ENCODE data around the gene SLAMF7. TPM values are rescaled to one million over a fixed set of nuclear protein-coding genes. Genes with fewer than 3 reads are reported as not detected.
"Not testable (repeated sequence)": the region's sequence is repeated elsewhere in the genome, so short reads cannot be mapped to it uniquely, and the experiment has no call there.

The SLAMF7 gene
- polyA plus RNA-seq, 4 donors, result 1.8 to 12.2 (median 3.7) TPM

GRCh38 chr1:160779626-160780397 is 40.8 kb downstream of the SLAMF7 start:
- H3K36me3 ChIP-seq (ENCODE audit: control insufficient read depth in 3 of 3, insufficient read depth in 2 of 3, low read depth in 1 of 3, low read length in 3 of 3), result no peaks in the 10 kb centered on the region
- 90 to 95% (median 94%) methylated on average over 17 to 18 of the region's 18 CpGs for WGBS, 3 donors
- no peaks in the 10 kb centered on the region for H3K27me3 ChIP-seq (ENCODE audit: control insufficient read depth in 3 of 3, insufficient read depth in 3 of 3, low read length in 3 of 3)
- H3K27ac ChIP-seq (ENCODE audit: low read depth in 1 of 3, low read length in 2 of 3), result no peak overlapping the region
- H3K4me1 ChIP-seq (ENCODE audit: control insufficient read depth in 3 of 3, insufficient read depth in 2 of 3, low read depth in 1 of 3, low read length in 2 of 3), result peaks cover 0 to 19% (median 3%) of the 10 kb centered on the region in 3 donors
- DNase-seq (peak in 1 of 2 donors; percentile 21), FAIRE-seq (no peak)
- H3K4me3 ChIP-seq (ENCODE audit: low read depth in 1 of 3, low read length in 3 of 3), result no peak overlapping the region
- no peaks in the 10 kb centered on the region for H3K9me3 ChIP-seq (ENCODE audit: control insufficient read depth in 2 of 2, insufficient read depth in 1 of 2, low read depth in 1 of 2, low read length in 1 of 2)

- FAIRE-seq (no peak), DNase-seq (no peak)
- H3K4me3 ChIP-seq (ENCODE audit: low read depth in 1 of 3, low read length in 3 of 3), result no peak overlapping the region
- WGBS, 3 donors, result 70 to 83% (median 77%) methylated on average over 2 of the region's 2 CpGs
- H3K9me3 ChIP-seq (ENCODE audit: control insufficient read depth in 2 of 2, insufficient read depth in 1 of 2, low read depth in 1 of 2, low read length in 1 of 2), result no peaks in the 10 kb centered on the region
- peaks cover 0 to 19% (median 3%) of the 10 kb centered on the region in 3 donors for H3K4me1 ChIP-seq (ENCODE audit: control insufficient read depth in 3 of 3, insufficient read depth in 2 of 3, low read depth in 1 of 3, low read length in 2 of 3)
- H3K27me3 ChIP-seq (ENCODE audit: control insufficient read depth in 3 of 3, insufficient read depth in 3 of 3, low read length in 3 of 3), result no peaks in the 10 kb centered on the region
- no peak overlapping the region for H3K27ac ChIP-seq (ENCODE audit: low read depth in 1 of 3, low read length in 2 of 3)
- no peaks in the 10 kb centered on the region for H3K36me3 ChIP-seq (ENCODE audit: control insufficient read depth in 3 of 3, insufficient read depth in 2 of 3, low read depth in 1 of 3, low read length in 3 of 3)
These were observed 41.3 kb downstream of the SLAMF7 start for GRCh38 chr1:160780398-160780755.

- H3K9me3 ChIP-seq (ENCODE audit: control insufficient read depth in 2 of 2, insufficient read depth in 1 of 2, low read depth in 1 of 2, low read length in 1 of 2), result no peaks in the 10 kb centered on the region
- FAIRE-seq (no peak), DNase-seq (peak; percentile 95 to 96)
- H3K4me1 ChIP-seq (ENCODE audit: control insufficient read depth in 3 of 3, insufficient read depth in 2 of 3, low read depth in 1 of 3, low read length in 2 of 3), result peaks cover 0 to 19% (median 3%) of the 10 kb centered on the region in 3 donors
- H3K27me3 ChIP-seq (ENCODE audit: control insufficient read depth in 3 of 3, insufficient read depth in 3 of 3, low read length in 3 of 3), result no peaks in the 10 kb centered on the region
- 17 to 56% (median 34%) methylated on average over 8 of the region's 8 CpGs for WGBS, 3 donors
- H3K27ac ChIP-seq (ENCODE audit: low read depth in 1 of 3, low read length in 2 of 3), result peak overlapping the region; percentile 77 to 86 (median 82)
- H3K36me3 ChIP-seq (ENCODE audit: control insufficient read depth in 3 of 3, insufficient read depth in 2 of 3, low read depth in 1 of 3, low read length in 3 of 3), result no peaks in the 10 kb centered on the region
- H3K4me3 ChIP-seq (ENCODE audit: low read depth in 1 of 3, low read length in 3 of 3), result no peak overlapping the region
These were observed 42.2 kb downstream of the SLAMF7 start for GRCh38 chr1:160781186-160781766.

- peak in 1 of 2 donors; percentile 67 for DNase-seq
- H3K4me3 ChIP-seq (ENCODE audit: low read depth in 1 of 3, low read length in 3 of 3), result no peak overlapping the region
- peak overlapping the region; percentile 77 to 86 (median 82) for H3K27ac ChIP-seq (ENCODE audit: low read depth in 1 of 3, low read length in 2 of 3)
- H3K36me3 ChIP-seq (ENCODE audit: control insufficient read depth in 3 of 3, insufficient read depth in 2 of 3, low read depth in 1 of 3, low read length in 3 of 3), result no peaks in the 10 kb centered on the region
- peaks cover 0 to 19% (median 3%) of the 10 kb centered on the region in 3 donors for H3K4me1 ChIP-seq (ENCODE audit: control insufficient read depth in 3 of 3, insufficient read depth in 2 of 3, low read depth in 1 of 3, low read length in 2 of 3)
- no peaks in the 10 kb centered on the region for H3K27me3 ChIP-seq (ENCODE audit: control insufficient read depth in 3 of 3, insufficient read depth in 3 of 3, low read length in 3 of 3)
- 19 to 51% (median 34%) methylated on average over 9 of the region's 9 CpGs for WGBS, 3 donors
- H3K9me3 ChIP-seq (ENCODE audit: control insufficient read depth in 2 of 2, insufficient read depth in 1 of 2, low read depth in 1 of 2, low read length in 1 of 2), result no peaks in the 10 kb centered on the region
- no peak for FAIRE-seq
These were observed 43.1 kb downstream of the SLAMF7 start for GRCh38 chr1:160781914-160782689.

- H3K9me3 ChIP-seq (ENCODE audit: control insufficient read depth in 2 of 2, insufficient read depth in 1 of 2, low read depth in 1 of 2, low read length in 1 of 2); FAIRE-seq; H3K4me3 ChIP-seq (ENCODE audit: low read depth in 1 of 3, low read length in 3 of 3); H3K27me3 ChIP-seq (ENCODE audit: control insufficient read depth in 3 of 3, insufficient read depth in 3 of 3, low read length in 3 of 3); H3K36me3 ChIP-seq (ENCODE audit: control insufficient read depth in 3 of 3, insufficient read depth in 2 of 3, low read depth in 1 of 3, low read length in 3 of 3): not testable (repeated sequence)
- Histone ChIP-seq H3K4me1 (ENCODE audit: control insufficient read depth in 3 of 3, insufficient read depth in 2 of 3, low read depth in 1 of 3, low read length in 2 of 3) (peaks cover 0 to 19% (median 3%) of the 10 kb centered on the region in 3 donors), H3K27ac (ENCODE audit: low read depth in 1 of 3, low read length in 2 of 3) (peak overlapping the region in 2 of 3 donors; percentile 77 to 86)
- 26 to 71% (median 45%) methylated on average over 17 to 24 of the region's 25 CpGs for WGBS, 3 donors
- DNase-seq, result peak in 1 of 2 donors; percentile 83
These were observed 44.1 kb downstream of the SLAMF7 start for GRCh38 chr1:160782988-160783765.

GRCh38 chr1:160789051-160789701 is 50.1 kb downstream of the SLAMF7 start:
- H3K27me3 ChIP-seq (ENCODE audit: control insufficient read depth in 3 of 3, insufficient read depth in 3 of 3, low read length in 3 of 3), result no peaks in the 10 kb centered on the region
- no peaks in the 10 kb centered on the region for H3K4me1 ChIP-seq (ENCODE audit: control insufficient read depth in 3 of 3, insufficient read depth in 2 of 3, low read depth in 1 of 3, low read length in 2 of 3)
- H3K4me3 ChIP-seq (ENCODE audit: low read depth in 1 of 3, low read length in 3 of 3), result no peak overlapping the region
- no peaks in the 10 kb centered on the region for H3K9me3 ChIP-seq (ENCODE audit: control insufficient read depth in 2 of 2, insufficient read depth in 1 of 2, low read depth in 1 of 2, low read length in 1 of 2)
- FAIRE-seq (no peak), DNase-seq (no peak)
- H3K27ac ChIP-seq (ENCODE audit: low read depth in 1 of 3, low read length in 2 of 3), result peak overlapping the region in 1 of 3 donors; percentile 12
- 94 to 97% (median 97%) methylated on average over 11 of the region's 11 CpGs for WGBS, 3 donors
- H3K36me3 ChIP-seq (ENCODE audit: control insufficient read depth in 3 of 3, insufficient read depth in 2 of 3, low read depth in 1 of 3, low read length in 3 of 3), result no peaks in the 10 kb centered on the region

- peak; percentile 24 to 39 for DNase-seq
- peak overlapping the region in 1 of 3 donors; percentile 57 for H3K27ac ChIP-seq (ENCODE audit: low read depth in 1 of 3, low read length in 2 of 3)
- WGBS, 3 donors, result 66 to 77% (median 68%) methylated on average over 13 of the region's 13 CpGs
- H3K4me1 ChIP-seq (ENCODE audit: control insufficient read depth in 3 of 3, insufficient read depth in 2 of 3, low read depth in 1 of 3, low read length in 2 of 3), result no peaks in the 10 kb centered on the region
- H3K4me3 ChIP-seq (ENCODE audit: low read depth in 1 of 3, low read length in 3 of 3), result no peak overlapping the region
- H3K36me3 ChIP-seq (ENCODE audit: control insufficient read depth in 3 of 3, insufficient read depth in 2 of 3, low read depth in 1 of 3, low read length in 3 of 3), result no peaks in the 10 kb centered on the region
- no peaks in the 10 kb centered on the region for H3K9me3 ChIP-seq (ENCODE audit: control insufficient read depth in 2 of 2, insufficient read depth in 1 of 2, low read depth in 1 of 2, low read length in 1 of 2)
- H3K27me3 ChIP-seq (ENCODE audit: control insufficient read depth in 3 of 3, insufficient read depth in 3 of 3, low read length in 3 of 3), result no peaks in the 10 kb centered on the region
- no peak for FAIRE-seq
These were observed 50.9 kb downstream of the SLAMF7 start for GRCh38 chr1:160789702-160790611.
